Measurements from ENCODE around the gene ATPAF2.

ATPAF2 gene

GRCh38 chr17:18031955-18032354 lies 7.0 kb downstream of the ATPAF2 start:
- no peak for TF ChIP-seq CTCF (IDR thresholded peaks at IDR 0.05; ENCODE audit: low read depth, low read length)
- no peak for DNase-seq (ENCODE audit: extremely low read depth, low read depth)

GRCh38 chr17:18028952-18029540 lies 9.9 kb downstream of the ATPAF2 start:
- no peak for TF ChIP-seq CTCF (IDR thresholded peaks at IDR 0.05; ENCODE audit: low read depth, low read length)
- DNase-seq (ENCODE audit: extremely low read depth, low read depth), result no peak

GRCh38 chr17:18028114-18028951 lies 10.6 kb downstream of the ATPAF2 start:
- no peak for DNase-seq (ENCODE audit: extremely low read depth, low read depth)
- TF ChIP-seq CTCF (IDR thresholded peaks at IDR 0.05; ENCODE audit: low read depth, low read length), result no peak

GRCh38 chr17:18027280-18027679 lies 11.7 kb downstream of the ATPAF2 start:
- no peak for TF ChIP-seq CTCF (IDR thresholded peaks at IDR 0.05; ENCODE audit: low read depth, low read length)
- DNase-seq (ENCODE audit: extremely low read depth, low read depth), result no peak

GRCh38 chr17:18025945-18026776 lies 12.8 kb downstream of the ATPAF2 start:
- no peak for TF ChIP-seq CTCF (IDR thresholded peaks at IDR 0.05; ENCODE audit: low read depth, low read length)
- peak; percentile 28 for DNase-seq (ENCODE audit: extremely low read depth, low read depth)

- no peak for TF ChIP-seq CTCF (IDR thresholded peaks at IDR 0.05; ENCODE audit: low read depth, low read length)
- no peak for DNase-seq (ENCODE audit: extremely low read depth, low read depth)
Observed at GRCh38 chr17:18025241-18025944, 13.6 kb downstream of the ATPAF2 start.

All from AG09319 (cell line).